ENCODE results near the gene DNAAF8.

- no peak for TF ChIP-seq ZNF274 (IDR thresholded peaks at IDR 0.05; ENCODE audit: low read depth, low read length)
- TF ChIP-seq SUZ12 (IDR thresholded peaks at IDR 0.05; ENCODE audit: extremely low read depth, insufficient read depth, insufficient read length), result no peak
Measured at GRCh38 chr16:4796982-4797804, 62.9 kb downstream of the DNAAF8 start.
